NCI-H2227 treated with DMSO at 0.1 percent for 48 hours (cell line): ENCODE measurements around the gene AK8.

Source experiments
- DNase-seq: peaks from one replicate; lab custom pipeline; 2025; lab: John Stamatoyannopoulos, UW

AK8 gene

DNA sequence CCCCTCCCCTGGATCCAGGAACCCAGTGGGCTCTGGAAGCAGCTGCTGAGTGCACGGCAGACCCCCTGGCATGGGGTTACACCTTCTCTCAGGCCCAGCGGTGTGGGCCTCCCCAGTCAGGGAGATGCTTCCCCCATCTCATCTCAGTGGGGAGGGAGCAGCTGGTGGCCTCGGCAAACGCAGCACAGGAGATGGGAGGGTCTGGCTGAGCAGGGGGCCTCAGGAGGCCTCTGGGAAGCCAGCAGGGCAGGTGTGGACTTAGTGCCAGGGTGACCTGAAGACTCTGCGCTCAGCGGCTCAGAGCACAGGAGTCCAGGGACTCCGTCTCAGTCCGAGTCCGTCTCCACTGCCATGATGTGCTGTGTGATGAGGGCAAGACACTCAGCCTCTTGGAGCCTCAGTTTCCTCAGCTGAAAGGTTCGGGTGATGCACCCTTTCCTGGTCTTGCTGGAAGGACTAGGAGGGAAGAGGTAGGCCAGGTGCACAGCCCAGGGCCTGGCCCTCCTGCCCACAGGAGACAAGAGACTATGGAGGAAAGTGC is 107.2 kb downstream of the AK8 start:
- no peak for DNase-seq

GRCh38 chr9:132769906-132770769 is 107.9 kb downstream of the AK8 start:
- DNase-seq = no peak

GRCh38 chr9:132768932-132769905 is 108.9 kb downstream of the AK8 start:
- no peak for DNase-seq

DNA sequence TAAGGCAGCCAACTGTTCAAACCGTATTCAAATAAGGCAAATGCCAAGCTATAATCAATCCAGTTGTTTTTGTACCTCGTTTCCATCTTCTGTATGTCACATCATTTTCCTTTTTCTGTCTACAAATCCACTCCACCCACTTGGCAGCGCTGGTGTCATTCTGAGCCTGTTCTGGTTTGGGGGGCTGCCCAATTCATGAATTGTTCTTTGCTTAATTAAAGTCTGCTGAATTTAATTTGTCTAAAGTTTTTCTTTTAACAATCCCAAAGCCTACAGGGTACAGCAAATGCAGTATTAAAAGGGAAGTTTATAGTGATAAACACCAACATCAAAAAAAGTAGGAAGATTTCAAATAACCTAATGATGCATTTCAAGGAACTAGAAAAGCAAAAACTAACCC is 114.5 kb downstream of the AK8 start:
- no peak for DNase-seq

DNA sequence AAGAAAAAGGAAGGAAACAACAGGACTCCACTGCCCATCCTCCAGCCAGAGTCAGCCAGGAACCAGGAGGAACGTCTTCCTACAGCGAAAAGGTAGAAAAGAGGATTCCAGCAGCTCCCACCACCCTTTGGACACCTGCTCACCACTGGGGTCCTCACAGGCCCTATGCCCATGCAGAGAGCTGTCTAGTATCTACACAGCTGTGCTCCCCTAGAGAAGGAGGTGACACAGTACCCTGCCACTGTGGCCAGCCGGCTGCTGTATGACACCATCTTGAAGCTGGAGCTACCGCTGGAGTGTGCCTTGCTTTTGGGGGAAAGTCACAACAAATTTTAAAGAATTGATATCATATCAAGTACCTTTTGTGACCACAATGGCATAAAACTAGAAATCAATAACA is 115.2 kb downstream of the AK8 start:
- DNase-seq = no peak

DNA sequence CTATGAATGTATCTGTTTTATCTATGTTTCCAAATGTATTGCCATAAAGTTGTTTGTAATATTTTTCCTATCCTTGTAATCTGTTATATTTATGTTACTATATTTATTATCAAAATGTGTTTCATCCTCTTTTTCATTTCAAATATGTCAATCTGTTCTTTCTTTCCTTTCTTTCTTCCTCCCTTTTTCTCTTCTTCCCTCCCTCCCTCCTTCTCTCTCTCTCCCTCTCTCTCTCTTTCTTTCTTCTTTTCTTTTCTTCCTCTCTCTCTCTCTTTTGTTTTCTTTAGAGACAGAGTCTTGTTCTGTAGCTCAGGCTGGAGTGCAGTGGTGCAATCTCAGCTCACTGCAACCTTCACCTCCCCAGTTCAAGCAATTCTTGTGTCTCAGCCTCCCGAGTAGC is 116.5 kb downstream of the AK8 start:
- DNase-seq = no peak

- no peak for DNase-seq
These were observed 118.0 kb downstream of the AK8 start for GRCh38 chr9:132760057-132760456.

GRCh38 chr9:132757016-132757415 is 121.1 kb downstream of the AK8 start:
- no peak for DNase-seq

DNA sequence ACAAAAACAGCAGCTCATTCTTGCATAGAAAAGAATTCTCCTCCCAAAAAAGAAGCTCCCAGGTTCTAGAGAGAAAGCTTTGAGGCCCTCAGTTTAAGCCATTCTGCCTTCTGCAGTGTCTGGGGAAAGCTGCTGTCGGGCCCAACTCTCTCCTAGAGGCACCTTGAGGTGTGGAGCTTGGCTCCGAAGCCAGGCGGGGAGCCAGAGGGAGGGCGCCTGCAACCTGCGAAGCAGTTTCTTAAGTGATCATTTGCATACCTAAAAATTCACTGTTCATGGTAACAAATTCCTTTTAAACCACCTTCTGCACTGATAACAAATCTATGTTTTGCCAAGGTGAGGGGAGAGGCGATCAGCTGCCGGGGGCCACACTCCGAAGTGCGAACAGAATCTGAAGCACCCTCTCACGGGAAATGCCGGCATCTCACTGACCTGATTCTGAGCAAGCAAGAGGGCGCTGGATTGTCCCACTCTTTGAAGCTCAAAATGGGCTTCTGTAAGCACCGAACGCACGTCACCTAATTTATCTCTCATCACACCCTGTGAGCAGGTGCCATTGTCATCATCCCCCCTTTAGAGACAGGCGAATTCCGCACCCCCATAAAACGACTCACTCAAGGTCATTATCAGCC is 121.8 kb downstream of the AK8 start:
- DNase-seq = no peak

DNA sequence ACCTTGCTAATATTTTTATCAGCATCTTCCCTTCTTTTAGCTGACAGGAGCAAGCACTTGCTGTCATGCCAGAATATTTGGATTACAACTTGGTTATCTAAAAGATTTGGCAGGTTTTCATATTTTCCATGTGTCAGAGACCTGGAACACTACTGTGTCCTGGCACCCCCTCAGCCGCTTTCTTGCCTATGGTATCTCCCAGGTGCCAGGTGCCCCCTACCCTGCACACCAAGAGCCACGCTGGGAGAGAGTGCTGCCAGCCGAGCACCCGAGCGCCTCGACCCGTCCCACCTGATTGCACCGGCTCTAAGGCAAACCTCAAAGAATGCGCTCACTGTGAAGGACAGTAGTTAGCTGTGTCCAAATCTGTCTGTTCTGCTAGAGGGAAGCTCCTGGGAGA is 123.0 kb downstream of the AK8 start:
- no peak for DNase-seq

DNA sequence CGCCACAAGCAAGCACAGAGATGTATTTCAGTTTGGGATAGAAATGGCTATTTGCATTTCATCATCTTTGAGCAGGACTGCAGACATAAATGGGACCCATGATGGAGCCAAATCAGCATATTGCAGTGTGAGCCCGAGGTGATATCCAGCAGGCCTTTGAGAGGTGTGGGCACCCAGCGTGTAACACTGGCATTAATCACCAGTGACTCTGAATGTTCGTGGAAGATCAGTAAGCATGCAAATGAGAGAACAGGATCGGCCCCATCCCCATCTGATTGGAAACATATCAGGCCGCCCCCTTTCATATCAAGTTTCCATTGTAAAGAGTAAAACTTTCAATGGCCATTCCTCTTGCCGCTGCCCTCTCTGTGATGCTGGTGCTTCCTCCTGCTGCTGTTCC is 123.8 kb downstream of the AK8 start:
- DNase-seq = no peak

DNA sequence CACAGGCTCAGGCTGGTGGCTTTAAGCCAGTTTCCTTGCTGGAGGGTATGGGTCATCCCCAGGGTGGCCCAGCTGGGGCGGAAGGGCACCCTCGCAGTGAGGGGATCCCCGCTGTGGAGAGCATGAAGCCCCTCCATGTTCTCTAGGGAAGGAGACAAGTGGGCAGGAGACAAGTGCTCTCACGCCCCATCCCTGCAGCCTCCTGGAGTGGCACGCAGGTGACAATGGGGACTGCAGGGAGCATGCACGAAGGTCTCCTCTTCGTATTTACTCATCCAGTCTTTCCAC is 124.5 kb downstream of the AK8 start:
- DNase-seq = no peak

- DNase-seq = no peak
These were observed 125.0 kb downstream of the AK8 start for GRCh38 chr9:132752877-132753592.

GRCh38 chr9:132750668-132751067 is 127.4 kb downstream of the AK8 start:
- DNase-seq = no peak

DNA sequence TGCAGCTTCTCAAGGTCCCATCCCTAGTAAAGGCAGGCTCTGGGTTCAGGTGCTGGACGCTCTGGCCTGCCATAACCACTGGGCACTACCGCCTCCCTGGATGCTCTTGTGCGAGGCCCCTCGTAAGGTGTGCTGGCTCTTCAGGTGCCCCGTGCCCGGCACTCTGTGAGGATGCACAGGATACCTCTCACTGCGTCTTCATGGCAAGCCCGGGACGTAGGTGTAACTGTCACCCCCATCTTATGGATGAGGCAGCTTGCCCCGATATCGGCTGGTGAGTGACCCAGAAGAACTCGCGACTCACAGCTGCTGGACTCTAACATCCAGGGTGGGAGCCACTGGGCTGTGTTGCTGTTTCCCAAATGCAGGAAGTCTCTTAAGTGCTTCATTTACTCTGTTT is 128.8 kb downstream of the AK8 start:
- no peak for DNase-seq

- no peak for DNase-seq
These were observed 129.6 kb downstream of the AK8 start for GRCh38 chr9:132748450-132748849.

DNA sequence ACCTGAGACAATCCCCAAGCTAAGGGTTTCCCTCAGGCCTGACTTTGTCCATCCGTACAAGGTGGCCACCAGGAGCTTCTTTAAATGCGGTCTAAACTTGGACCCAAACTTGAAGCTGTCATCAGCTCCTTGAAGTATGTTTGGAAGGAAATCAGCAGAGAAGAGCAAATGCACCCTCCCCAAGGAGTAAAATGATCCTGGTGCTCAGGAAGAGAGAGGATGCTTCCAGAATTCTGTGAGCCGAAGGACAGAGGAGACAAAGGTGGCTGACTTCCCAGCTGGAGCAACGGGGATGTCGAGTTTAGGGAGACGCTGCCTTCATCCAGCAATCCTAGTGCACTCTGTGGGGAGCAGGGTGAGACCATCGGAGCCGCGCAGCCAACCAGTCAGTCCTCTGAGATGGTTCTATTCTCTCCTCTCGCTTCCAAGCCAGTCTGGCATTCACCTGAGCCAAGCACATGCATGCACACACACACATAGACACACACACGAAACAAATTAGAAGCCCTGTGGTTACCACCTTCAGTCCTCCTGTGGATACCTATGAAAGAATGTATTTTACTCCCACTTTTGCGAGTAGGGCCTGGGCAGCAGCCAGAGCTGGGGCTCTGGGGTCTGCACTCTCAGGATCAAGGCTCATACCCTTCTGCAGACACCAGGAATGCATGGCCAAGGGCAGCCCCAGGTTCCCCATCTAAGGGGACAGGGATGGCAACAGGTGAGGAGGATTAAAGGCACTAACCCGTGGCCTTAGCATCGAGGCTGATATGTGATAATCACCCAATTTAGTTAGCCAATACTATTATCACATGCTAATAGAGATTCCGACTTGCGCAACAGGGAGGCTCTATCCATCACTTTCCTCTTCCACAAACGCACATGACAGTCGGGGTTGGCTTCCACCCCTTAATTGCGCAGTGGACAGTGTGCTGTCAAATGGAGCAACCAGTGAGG is 132.1 kb downstream of the AK8 start:
- DNase-seq = no peak

- DNase-seq = no peak
These were observed 133.0 kb downstream of the AK8 start for GRCh38 chr9:132744881-132745755.

DNA sequence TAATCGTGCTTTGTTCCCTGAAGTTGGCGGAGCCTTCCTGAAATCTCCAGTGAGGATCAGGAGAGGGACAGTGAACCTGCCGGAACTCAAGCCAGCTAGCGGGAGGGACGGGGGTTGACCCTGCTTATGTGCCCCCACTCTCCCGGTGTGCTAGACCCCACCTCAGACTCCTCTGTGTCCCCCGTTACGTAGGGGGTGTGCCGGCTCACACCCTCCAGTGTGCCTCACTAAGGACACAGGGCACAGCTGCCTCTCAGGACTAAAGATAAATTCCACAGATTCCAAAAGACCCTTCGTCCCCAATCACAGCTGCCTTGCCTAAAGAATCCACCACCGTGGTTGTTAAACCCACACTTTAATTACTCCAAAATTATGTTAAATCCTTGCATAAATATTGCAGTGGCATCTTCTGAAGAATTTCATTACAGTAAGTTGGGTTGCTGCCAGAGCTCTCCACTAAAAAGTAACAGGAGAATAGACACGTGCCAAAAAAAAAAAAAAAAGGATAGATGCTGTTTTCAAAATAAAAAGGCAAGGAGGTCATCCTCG is 134.1 kb downstream of the AK8 start:
- DNase-seq = no peak
